Psoas muscle (tissue), 8 donors: ENCODE results near the gene TTLL9. TPM values are rescaled to one million over a fixed set of nuclear protein-coding genes. Genes with fewer than 3 reads are reported as not detected.

Experiments used
- ATAC-seq, 4 donors: fragments of 200-7000 bp; cut with Tn5 transposase; one replicate each; pipeline ENCODE4 v1.9.1; 2020; ENCODE audit warnings: moderate library complexity in 3 of 4, mild to moderate bottlenecking in 2 of 4
- DNase-seq, 2 donors: peaks; one replicate each; pipeline ENCODE4 v3.0.0-alpha.2; 2020
- H3K27ac ChIP-seq: fragments of 200-600 bp; one replicate; pipeline ENCODE4 v1.8.0; 2022
- H3K27me3 ChIP-seq, 3 donors: fragments of 200-600 bp in 1 of 3; one replicate each; pipeline versions ENCODE4 v1.6.1 to v1.8.0; 2013 to 2022; ENCODE audit warnings: low read length in 2 of 3, mild to moderate bottlenecking in 2 of 3, moderate library complexity in 1 of 3; ENCODE audit not compliant: insufficient read depth in 3 of 3
- H3K36me3 ChIP-seq, 2 donors: fragments of 200-600 bp in 1 of 2; one replicate each; pipeline versions ENCODE4 v1.6.1 to v1.8.0; 2013 to 2022; ENCODE audit warnings: low read depth in 1 of 2, mild to moderate bottlenecking in 1 of 2, moderate library complexity in 1 of 2; ENCODE audit not compliant: insufficient read depth in 1 of 2
- H3K4me1 ChIP-seq: fragments of 200-600 bp; one replicate; pipeline ENCODE4 v1.8.0; 2022
- H3K4me3 ChIP-seq: fragments of 200-600 bp; one replicate; pipeline ENCODE4 v1.8.0; 2022; ENCODE audit warnings: mild to moderate bottlenecking
- H3K9me3 ChIP-seq: fragments of 200-600 bp; one replicate; pipeline ENCODE4 v1.8.0; 2022
- CTCF ChIP-seq: fragments of 200-600 bp; IDR thresholded peaks from one replicate; pipeline ENCODE4 v1.8.0; 2022; ENCODE audit warnings: antibody characterized with exemption
- WGBS, 3 donors: extraction: QIAGEN DNeasy Blood & Tissue Kit; methylation state at CpG; one replicate each; pipeline versions ENCODE4 v1.1.6 to v1.1.7; 2013; 5-methylcytosine and 5-hydroxymethylcytosine counted together
- intact Hi-C, 2 donors: fragments of 100-400 bp; cut with DNase I; formaldehyde crosslinking; loops; one replicate each; pipeline versions ENCODE4 v1.11.0 to v1.14.2; 2022
- polyA plus RNA-seq, 3 donors: library from polyadenylated mRNA; stranded (reverse); fragments of 200-250 nt; gene quantifications; one replicate each; pipeline ENCODE4 v1.2.3, GENCODE V29; 2013
- total RNA-seq, 4 donors: library from RNA; stranded (reverse); fragmentation: NEBNext Ultra II Directional in 2 of 4; extraction: Animal tissue kit (Norgen Biotek cat#: 25700) in 2 of 4; gene quantifications; one replicate each; pipeline versions ENCODE4 v1.2.1 to v1.2.4, GENCODE V29; 2021 to 2023
- donor health status: healthy with polysubstance abuse.
- donor health status: DM: no; HTN: no; CAD: no; lungs with moderate emphysema.
- donor health status: Bipolar disorder and iron deficiency.
- donor health status: healthy.
- donor health status: DM: yes; HTN: yes; CAD: no.
- donor health status: DM: no; HTN: no; CAD: no.
- donor health status: DM: no; HTN: no; CAD: no.
- donor health status: DM: yes; HTN: yes; CAD: no.

Gene TTLL9
- total and polyA plus RNA-seq, 7 donors, result 0.01 TPM; not detected in 6

- Histone ChIP-seq H3K36me3 (no peaks in the 10 kb centered on the region), H3K9me3 (no peaks in the 10 kb centered on the region), H3K4me3 (no peak overlapping the region), H3K27me3 (peaks cover 0 to 4% (median 0%) of the 10 kb centered on the region in 3 donors), H3K4me1 (no peaks in the 10 kb centered on the region), H3K27ac (no peak overlapping the region)
- WGBS, 3 donors, result 56 to 58% (median 57%) methylated on average over 5 of the region's 5 CpGs
- no peak for DNase-seq
- TF ChIP-seq CTCF, result no peak
- ATAC-seq, result no peak
- intact Hi-C loops, result no loop called here
Observed at GRCh38 chr20:31881945-31882344, 11.5 kb downstream of the TTLL9 start.

- Histone ChIP-seq H3K27ac (no peak overlapping the region), H3K9me3 (no peaks in the 10 kb centered on the region), H3K4me1 (no peaks in the 10 kb centered on the region), H3K4me3 (no peak overlapping the region), H3K27me3 (peaks cover 0 to 4% (median 0%) of the 10 kb centered on the region in 3 donors), H3K36me3 (no peaks in the 10 kb centered on the region)
- intact Hi-C loops, result no loop called here
- no peak for TF ChIP-seq CTCF
- DNase-seq (no peak), ATAC-seq (no peak)
Observed at GRCh38 chr20:31883829-31884228, 13.4 kb downstream of the TTLL9 start.

- no peak for DNase-seq
- no peaks in the 10 kb centered on the region for H3K36me3 ChIP-seq
- H3K27me3 ChIP-seq, result peaks cover 0 to 3% (median 0%) of the 10 kb centered on the region in 3 donors
- H3K27ac ChIP-seq, result no peak overlapping the region
- H3K4me1 ChIP-seq, result no peaks in the 10 kb centered on the region
- H3K9me3 ChIP-seq, result no peaks in the 10 kb centered on the region
- no peak for TF ChIP-seq CTCF
- intact Hi-C loops, result no loop called here
- H3K4me3 ChIP-seq, result no peak overlapping the region
- 50 to 63% (median 58%) methylated on average over 8 of the region's 8 CpGs for WGBS, 3 donors
- no peak for ATAC-seq
Observed at GRCh38 chr20:31890646-31891045, 20.2 kb downstream of the TTLL9 start.

- intact Hi-C loops, result no loop called here
- WGBS, 3 donors, result 37 to 42% (median 39%) methylated on average over 8 of the region's 8 CpGs
- Histone ChIP-seq H3K9me3 (no peaks in the 10 kb centered on the region), H3K27me3 (peaks cover 0 to 3% (median 0%) of the 10 kb centered on the region in 3 donors), H3K4me1 (no peaks in the 10 kb centered on the region), H3K4me3 (no peak overlapping the region), H3K36me3 (no peaks in the 10 kb centered on the region), H3K27ac (peak overlapping the region; percentile 48)
- no peak for TF ChIP-seq CTCF
- peak; percentile 23 to 56 for DNase-seq
- ATAC-seq, result peak; percentile 60 to 92 (median 86)
Observed at GRCh38 chr20:31894980-31895675, 24.7 kb downstream of the TTLL9 start.

- no peak for TF ChIP-seq CTCF
- Histone ChIP-seq H3K9me3 (no peaks in the 10 kb centered on the region), H3K36me3 (no peaks in the 10 kb centered on the region), H3K4me3 (no peak overlapping the region), H3K27me3 (peaks cover 0 to 3% (median 0%) of the 10 kb centered on the region in 3 donors), H3K4me1 (no peaks in the 10 kb centered on the region), H3K27ac (no peak overlapping the region)
- 92 to 98% (median 94%) methylated on average over 9 of the region's 9 CpGs for WGBS, 3 donors
- no peak for ATAC-seq
- intact Hi-C loops, result no loop called here
- DNase-seq, result no peak
Observed at GRCh38 chr20:31896049-31896448, 25.6 kb downstream of the TTLL9 start.
